Lung (tissue), 12 donors: ENCODE measurements around the gene FRMD4A. TPM values are rescaled to one million over a fixed set of nuclear protein-coding genes. Genes with fewer than 3 reads are reported as not detected.
A peak's percentile ranks its signal among the peaks of the same experiment; 100 is the strongest.

Experiments used
- ATAC-seq: fragments of 200-7000 bp; cut with Tn5 transposase; one replicate; pipeline ENCODE4 v1.9.1; 2020; ENCODE audit warnings: moderate number of reproducible peaks; ENCODE audit not compliant: insufficient read depth, low FRiP score
- DNase-seq, 3 donors: peaks; one replicate each; pipeline ENCODE4 v3.0.0-alpha.2; 2013 to 2017
- H3K27ac ChIP-seq, 2 donors: one replicate each; pipeline ENCODE4 v1.5.1; 2013; ENCODE audit warnings: mild to moderate bottlenecking in 2 of 2, moderate library complexity in 2 of 2, control low read depth in 1 of 2, inconsistent platforms in 1 of 2, low read depth in 1 of 2, low read length in 1 of 2
- H3K27me3 ChIP-seq, 3 donors: one replicate each; pipeline ENCODE4 v1.5.1; 2013; ENCODE audit warnings: low read length in 2 of 3; ENCODE audit not compliant: control insufficient read depth in 3 of 3, insufficient read depth in 3 of 3
- H3K36me3 ChIP-seq, 4 donors: one replicate each; pipeline ENCODE4 v1.5.1; 2013; ENCODE audit warnings: low read length in 4 of 4, mild to moderate bottlenecking in 1 of 4, moderate library complexity in 1 of 4; ENCODE audit not compliant: control insufficient read depth in 4 of 4, insufficient read depth in 4 of 4
- H3K4me1 ChIP-seq, 5 donors: one replicate each; pipeline ENCODE4 v1.5.1; 2013; ENCODE audit warnings: low read length in 5 of 5, mild to moderate bottlenecking in 2 of 5, moderate library complexity in 1 of 5; ENCODE audit not compliant: control insufficient read depth in 5 of 5, insufficient read depth in 5 of 5
- H3K4me3 ChIP-seq: one replicate; pipeline ENCODE4 v1.5.1; 2013; ENCODE audit warnings: mild to moderate bottlenecking, control low read depth, moderate library complexity
- H3K9ac ChIP-seq, 2 donors: one replicate each; pipeline ENCODE4 v1.5.1; 2013; ENCODE audit warnings: low read length in 2 of 2, control low read depth in 1 of 2; ENCODE audit not compliant: insufficient read depth in 1 of 2
- H3K9me3 ChIP-seq, 4 donors: one replicate each; pipeline ENCODE4 v1.5.1; 2013; ENCODE audit warnings: low read length in 3 of 4, mild to moderate bottlenecking in 1 of 4, moderate library complexity in 1 of 4; ENCODE audit not compliant: control insufficient read depth in 4 of 4, insufficient read depth in 3 of 4
- CTCF ChIP-seq: IDR thresholded peaks from 2 replicates; pipeline ENCODE4 v1.5.1; 2012; ENCODE audit warnings: mild to moderate bottlenecking; ENCODE audit errors: control extremely low read depth, extremely low read depth
- WGBS, 2 donors: extraction: QIAGEN DNeasy Blood & Tissue Kit; methylation state at CpG; one replicate each; pipeline ENCODE4 v1.1.7; 2013; 5-methylcytosine and 5-hydroxymethylcytosine counted together
- polyA plus RNA-seq, 2 donors: library from polyadenylated mRNA; stranded (reverse); fragments of 200-250 nt; gene quantifications; one replicate each; pipeline ENCODE4 v1.2.1, GENCODE V29; 2013
- total RNA-seq, 2 donors: library from RNA; depleted of rRNA in 1 of 2; stranded (reverse); fragments of >200 nt in 1 of 2; gene quantifications; one replicate each; pipeline ENCODE4 v1.2.1, GENCODE V29; 2014 to 2021
- donor health status: control.
- donor health status: control.
- donor health status: Bipolar disorder and iron deficiency.
- donor health status: healthy.
- donor health status: DM: yes; HTN: yes; CAD: no.

Gene FRMD4A
- total and polyA plus RNA-seq, 4 donors = 12.0 to 64.5 (median 29.3) TPM

GRCh38 chr10:13961853-13962252 is 368.9 kb downstream of the FRMD4A start:
- WGBS, 2 donors = 88 to 90% methylated on average over 3 of the region's 3 CpGs
- Histone ChIP-seq H3K4me1 (peaks cover 0 to 12% (median 0%) of the 10 kb centered on the region in 5 donors), H3K4me3 (no peak overlapping the region), H3K27ac (no peak overlapping the region), H3K36me3 (no peaks in the 10 kb centered on the region), H3K9ac (no peak overlapping the region), H3K27me3 (no peaks in the 10 kb centered on the region), H3K9me3 (no peaks in the 10 kb centered on the region)
- TF ChIP-seq CTCF = no peak
- no peak for DNase-seq
- no peak for ATAC-seq

- no peak for TF ChIP-seq CTCF
- Histone ChIP-seq H3K4me3 (no peak overlapping the region), H3K9ac (no peak overlapping the region), H3K36me3 (no peaks in the 10 kb centered on the region), H3K4me1 (peaks cover 0 to 17% (median 2%) of the 10 kb centered on the region in 5 donors), H3K9me3 (no peaks in the 10 kb centered on the region), H3K27me3 (no peaks in the 10 kb centered on the region), H3K27ac (peak overlapping the region in 1 of 2 donors; percentile 35)
- peak in 1 of 3 donors; percentile 39 for DNase-seq
- ATAC-seq = no peak
- WGBS, 2 donors = 42 to 66% methylated on average over 5 of the region's 5 CpGs
Observed at GRCh38 chr10:13961097-13961496, 369.6 kb downstream of the FRMD4A start.

GRCh38 chr10:13960603-13961002 is 370.1 kb downstream of the FRMD4A start:
- Histone ChIP-seq H3K36me3 (no peaks in the 10 kb centered on the region), H3K27me3 (no peaks in the 10 kb centered on the region), H3K27ac (peak overlapping the region in 1 of 2 donors; percentile 35), H3K4me1 (peaks cover 0 to 17% (median 2%) of the 10 kb centered on the region in 5 donors), H3K4me3 (no peak overlapping the region), H3K9me3 (no peaks in the 10 kb centered on the region), H3K9ac (no peak overlapping the region)
- ATAC-seq = no peak
- no peak for DNase-seq
- no peak for TF ChIP-seq CTCF
- 79 to 86% methylated on average over 3 of the region's 3 CpGs for WGBS, 2 donors
